ENCODE data around the gene C1orf159. TPM values are rescaled to one million over a fixed set of nuclear protein-coding genes. Genes with fewer than 3 reads are reported as not detected.

Gene C1orf159
- total and polyA plus RNA-seq, 10 of the 15 experiments (the other 5 are each of a cell fraction or from before 2014, with no cell fraction given) = 0.11 to 23.4 (median 8.0) TPM

GRCh38 chr1:1150100-1150499 is 34.2 kb upstream of the C1orf159 start:
- H2AFZ ChIP-seq (ENCODE audit: control insufficient read depth, low read depth, low read length) = no peak overlapping the region
- POLR2A ChIA-PET = no interaction called here
- intact Hi-C loops (cut with micrococcal nuclease; ENCODE audit: unreplicated experiment) = no loop called here
- no TSS peak for BruUV-seq (replicated peaks)
- no peaks in the 10 kb centered on the region for H4K20me1 ChIP-seq (ENCODE audit: control insufficient read depth, insufficient read depth)
- H3K9me3 ChIP-seq (replicated peaks; ENCODE audit: control insufficient read depth, insufficient read depth, low read length) = no peaks in the 10 kb centered on the region; the same call in 2 of the 3 replicates
- FAIRE-seq (no peak), DNase-seq (ENCODE audit: low read depth, low spot score) (no peak), ATAC-seq (no peak)
- H3K4me1 ChIP-seq (ENCODE audit: control insufficient read depth, insufficient read depth, low read length) = no peaks in the 10 kb centered on the region; the same call in 1 of the 2 replicates
- H3K4me2 ChIP-seq (ENCODE audit: control insufficient read depth, insufficient read depth) = no peak overlapping the region
- RAD21 ChIA-PET (ENCODE audit: unreplicated experiment) = no interaction called here
- H3K79me2 ChIP-seq (ENCODE audit: control insufficient read depth, insufficient read depth, low read length) = no peaks in the 10 kb centered on the region
- CTCF ChIA-PET = no interaction called here
- in situ Hi-C loops (cut with MboI) = no loop called here
- SMC1A ChIA-PET (ENCODE audit: uncharacterized antibody, unreplicated experiment) = no interaction called here
- no peak overlapping the region for H3K4me3 ChIP-seq
- H3K9ac ChIP-seq (ENCODE audit: control insufficient read depth, insufficient read depth, low read length) = no peak overlapping the region
- no peak overlapping the region for H3K27ac ChIP-seq (ENCODE audit: control insufficient read depth, insufficient read depth)
- H3K27me3 ChIP-seq (replicated peaks in 1 of 2; ENCODE audit: control insufficient read depth in 2 of 2, insufficient read depth in 2 of 2, low read length in 1 of 2) = no peaks in the 10 kb centered on the region
- 28% methylated on average over 12 of the region's 12 CpGs for WGBS (ENCODE audit: insufficient coverage, insufficient replicate concordance, low lambda C conversion rate, missing lambda C conversion rate)
- no peaks in the 10 kb centered on the region for H3K36me3 ChIP-seq (ENCODE audit: control insufficient read depth in 2 of 2, insufficient read depth in 2 of 2, low read length in 1 of 2)
- TF ChIP-seq, protein P1, sequence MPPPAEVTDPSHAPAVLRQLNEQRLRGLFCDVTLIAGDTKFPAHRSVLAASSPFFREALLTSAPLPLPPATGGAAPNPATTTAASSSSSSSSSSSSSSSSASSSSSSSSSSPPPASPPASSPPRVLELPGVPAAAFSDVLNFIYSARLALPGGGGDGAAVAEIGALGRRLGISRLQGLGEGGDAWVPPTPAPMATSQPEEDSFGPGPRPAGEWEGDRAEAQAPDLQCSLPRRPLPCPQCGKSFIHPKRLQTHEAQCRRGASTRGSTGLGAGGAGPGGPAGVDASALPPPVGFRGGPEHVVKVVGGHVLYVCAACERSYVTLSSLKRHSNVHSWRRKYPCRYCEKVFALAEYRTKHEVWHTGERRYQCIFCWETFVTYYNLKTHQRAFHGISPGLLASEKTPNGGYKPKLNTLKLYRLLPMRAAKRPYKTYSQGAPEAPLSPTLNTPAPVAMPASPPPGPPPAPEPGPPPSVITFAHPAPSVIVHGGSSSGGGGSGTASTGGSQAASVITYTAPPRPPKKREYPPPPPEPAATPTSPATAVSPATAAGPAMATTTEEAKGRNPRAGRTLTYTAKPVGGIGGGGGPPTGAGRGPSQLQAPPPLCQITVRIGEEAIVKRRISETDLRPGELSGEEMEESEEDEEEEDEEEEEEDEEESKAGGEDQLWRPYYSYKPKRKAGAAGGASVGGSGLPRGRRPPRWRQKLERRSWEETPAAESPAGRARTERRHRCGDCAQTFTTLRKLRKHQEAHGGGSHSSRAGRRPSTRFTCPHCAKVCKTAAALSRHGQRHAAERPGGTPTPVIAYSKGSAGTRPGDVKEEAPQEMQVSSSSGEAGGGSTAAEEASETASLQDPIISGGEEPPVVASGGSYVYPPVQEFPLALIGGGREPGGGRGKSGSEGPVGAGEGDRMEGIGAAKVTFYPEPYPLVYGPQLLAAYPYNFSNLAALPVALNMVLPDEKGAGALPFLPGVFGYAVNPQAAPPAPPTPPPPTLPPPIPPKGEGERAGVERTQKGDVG (CRISPR knock-in tag; IDR thresholded peaks at IDR 0.05) = no peak
- TF ChIP-seq NBN (IDR thresholded peaks at IDR 0.05) (no peak), E4F1 (IDR thresholded peaks at IDR 0.05; ENCODE audit: borderline replicate concordance, partially characterized antibody) (no peak), CHD4 (IDR thresholded peaks at IDR 0.05) (no peak), SMARCA5 (IDR thresholded peaks at IDR 0.05) (no peak), JUNB (IDR thresholded peaks at IDR 0.05) (no peak), BACH1 (IDR thresholded peaks at IDR 0.05; ENCODE audit: borderline replicate concordance) (no peak), WRNIP1 (IDR thresholded peaks at IDR 0.05; ENCODE audit: borderline replicate concordance, low read depth, low read length) (no peak), BMI1 (IDR thresholded peaks at IDR 0.05; ENCODE audit: borderline replicate concordance) (no peak), POLR2A (IDR thresholded peaks at IDR 0.05; ENCODE audit: low read depth, low read length) (no peak), RELB (IDR thresholded peaks at IDR 0.05; ENCODE audit: low read depth) (no peak), BCLAF1 (IDR thresholded peaks at IDR 0.05) (no peak)

All from GM12878 (cell line).